Inflammatory macrophage (primary cell): ENCODE data around the gene CRBN.

Source experiments
- DNase-seq, 2 donors: peaks; one replicate each; pipeline ENCODE4 v3.0.0-alpha.2; 2020 to 2022
- total RNA-seq, 18 experiments: gene quantifications; one replicate each; lab custom pipeline; 2026; ENCODE audit warnings: mixed read lengths in 6 of 18, inconsistent platforms in 2 of 18; lab: John Stamatoyannopoulos, UW

The CRBN gene
- 12.8 to 48.7 (median 25.1) reads per million in 18 experiments for total RNA-seq

DNA sequence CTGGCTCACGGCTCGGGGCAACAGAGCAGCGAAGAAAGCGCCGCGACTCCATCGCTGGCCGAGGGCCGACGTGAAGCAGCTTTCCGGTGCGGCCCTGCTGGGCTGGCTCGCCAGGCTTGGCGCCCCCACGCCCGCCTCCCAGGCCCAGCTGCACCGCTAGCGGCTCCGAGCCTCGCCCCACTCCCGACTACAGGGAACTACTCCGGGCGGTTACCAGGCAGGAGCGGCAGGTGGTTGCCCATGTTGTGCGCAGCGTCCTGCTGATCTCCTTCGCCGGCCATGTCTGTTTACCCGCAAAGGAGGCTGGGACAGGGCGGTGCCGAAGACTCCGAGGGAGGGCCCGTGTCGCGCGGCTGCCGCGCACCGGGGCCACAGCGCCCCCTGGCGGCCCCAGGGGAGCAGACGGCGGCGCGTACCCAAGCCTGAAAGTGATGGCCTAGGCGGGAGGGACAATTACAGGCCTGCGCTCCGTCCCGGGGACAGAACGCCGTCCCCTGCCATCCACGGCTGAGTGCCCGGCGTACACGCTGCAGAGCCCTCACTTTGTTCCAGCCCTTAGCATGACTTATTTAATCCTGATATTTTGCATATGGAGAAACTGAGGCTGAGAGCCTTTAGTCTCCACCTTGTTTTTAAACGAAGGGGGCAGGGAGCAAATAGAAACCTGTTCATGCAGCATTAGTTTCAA, at the start of gene CRBN:
Gene CRBN (minus strand): TSS at position 285 of the 688 bp plus-strand sequence. CDS start 4 bp downstream, at position 281.
- DNase-seq, result peak; percentile 89 to 91

DNA sequence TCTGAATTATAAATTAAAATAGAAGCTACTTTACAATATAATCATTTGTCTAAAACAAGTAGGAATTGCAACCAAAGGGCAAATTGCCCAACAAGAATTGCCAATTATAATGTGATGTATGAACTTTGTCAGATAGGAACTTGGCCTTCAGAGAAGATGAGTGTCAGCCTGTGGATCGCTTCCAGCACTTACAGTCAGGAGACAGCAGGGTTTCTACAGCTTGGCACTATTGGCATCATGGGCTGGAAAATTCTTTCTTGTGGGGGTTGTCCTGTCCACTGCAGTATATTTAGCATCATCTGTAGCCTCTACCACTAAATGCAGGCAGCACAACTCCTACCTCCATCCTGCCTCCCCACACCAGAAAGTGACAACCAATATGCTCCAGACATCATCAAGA, 48.1 kb upstream of the CRBN start:
- DNase-seq, result no peak

DNA sequence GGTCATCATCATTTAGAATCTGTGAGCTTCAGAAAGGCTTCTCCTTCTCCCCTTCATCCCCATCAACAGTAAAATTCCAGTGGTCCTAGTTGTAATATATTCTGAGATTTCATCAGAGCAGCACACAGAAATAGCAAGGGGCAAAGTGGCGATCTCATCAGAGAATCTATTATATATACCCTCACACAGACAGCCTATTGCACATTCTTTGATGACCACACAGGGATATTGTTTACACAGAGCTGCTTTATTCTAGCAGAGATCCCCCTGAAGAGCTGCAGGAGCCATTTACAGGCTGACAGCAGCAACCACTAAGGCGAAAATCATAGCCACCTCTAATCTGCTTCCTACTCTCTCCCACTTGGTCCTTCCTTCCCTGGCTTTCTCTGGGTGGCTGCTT, 42.0 kb upstream of the CRBN start:
- no peak for DNase-seq

DNA sequence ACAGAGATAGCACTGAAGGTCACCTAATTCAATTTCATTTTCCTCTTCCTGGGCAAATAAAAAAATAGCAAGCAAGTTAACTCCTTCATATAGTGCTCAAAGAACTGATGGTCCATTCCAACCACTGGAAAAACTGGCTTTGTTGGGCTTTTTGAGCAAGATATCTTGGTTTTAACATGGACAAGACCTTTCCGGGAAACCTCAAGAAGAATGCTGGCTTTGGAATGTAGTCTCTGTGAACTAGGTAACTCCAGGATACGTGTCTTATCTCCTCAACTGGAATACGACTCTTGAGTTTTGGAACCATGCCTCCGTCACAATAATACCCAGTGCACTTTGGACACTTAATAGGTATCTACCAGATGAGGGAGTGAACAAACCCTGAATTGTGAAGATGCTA, 36.9 kb upstream of the CRBN start:
- no peak for DNase-seq

DNA sequence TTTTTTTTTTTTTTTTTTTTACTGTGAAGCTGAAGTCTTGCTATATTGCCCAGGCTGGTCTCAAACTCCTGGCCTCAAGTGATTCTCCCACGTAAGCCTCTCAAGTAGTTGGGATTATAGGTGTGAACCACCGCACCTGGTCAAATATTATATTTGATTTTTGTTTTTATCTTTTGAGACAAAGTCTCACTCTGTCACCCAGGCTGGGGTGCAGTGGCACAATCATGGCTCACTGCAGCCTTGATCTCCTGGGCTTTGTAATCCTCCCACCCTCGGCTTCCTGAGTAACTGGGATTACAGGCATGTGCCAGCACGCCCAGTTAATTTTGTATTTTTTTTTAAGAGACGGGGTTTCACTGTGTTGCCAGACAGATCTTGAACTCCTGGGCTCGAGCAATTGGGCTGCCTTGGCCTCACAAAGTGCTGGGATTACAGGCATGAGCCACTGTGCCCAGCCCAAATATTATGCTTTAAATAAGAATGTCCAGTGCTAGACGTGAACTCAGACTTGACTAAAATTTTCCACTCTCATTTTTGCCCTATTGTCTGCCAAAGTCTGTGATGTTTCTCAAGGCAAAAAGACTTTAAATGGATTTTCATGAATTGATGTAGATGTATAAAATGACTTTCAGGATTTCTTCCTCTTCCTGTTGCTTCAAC, 33.4 kb upstream of the CRBN start:
- DNase-seq, result no peak

DNA sequence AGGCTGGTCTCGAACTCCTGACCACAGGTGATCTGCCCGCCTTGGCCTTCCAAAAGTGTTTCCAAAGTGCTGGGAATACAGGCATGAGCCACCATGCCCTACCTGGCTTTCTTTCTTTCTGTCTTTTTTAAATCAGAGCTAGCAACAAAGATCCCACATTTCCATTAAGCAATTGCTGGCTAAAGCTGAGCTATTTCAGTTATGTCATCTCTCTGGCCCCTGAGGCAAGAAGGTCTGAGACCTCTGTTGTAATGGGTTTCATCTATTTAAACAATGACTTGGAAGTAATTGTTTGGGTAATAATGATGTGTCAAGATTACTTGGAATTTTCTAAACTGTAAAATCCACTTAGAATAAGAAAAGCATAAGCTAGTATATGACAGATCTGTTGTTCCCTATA, 30.2 kb upstream of the CRBN start:
- no peak for DNase-seq

DNA sequence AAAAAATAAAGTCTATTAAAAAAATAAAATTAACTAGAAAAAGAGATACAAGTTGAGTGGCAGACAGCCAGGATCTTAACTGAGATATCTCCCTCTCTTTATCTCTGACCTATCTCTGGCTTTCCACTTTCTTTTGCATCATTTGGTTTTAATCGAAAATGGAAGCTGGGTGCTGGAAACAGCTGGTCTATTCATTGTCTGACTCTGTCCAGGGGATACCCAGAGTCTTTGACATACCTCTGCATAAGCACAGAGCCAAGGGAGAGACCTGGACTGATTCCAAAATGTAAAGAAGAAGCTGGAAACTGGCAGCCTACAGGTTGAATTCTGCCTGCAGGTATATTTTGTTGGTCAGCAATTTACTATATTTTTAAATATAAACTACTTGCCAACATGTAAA, 29.6 kb upstream of the CRBN start:
- DNase-seq, result no peak

DNA sequence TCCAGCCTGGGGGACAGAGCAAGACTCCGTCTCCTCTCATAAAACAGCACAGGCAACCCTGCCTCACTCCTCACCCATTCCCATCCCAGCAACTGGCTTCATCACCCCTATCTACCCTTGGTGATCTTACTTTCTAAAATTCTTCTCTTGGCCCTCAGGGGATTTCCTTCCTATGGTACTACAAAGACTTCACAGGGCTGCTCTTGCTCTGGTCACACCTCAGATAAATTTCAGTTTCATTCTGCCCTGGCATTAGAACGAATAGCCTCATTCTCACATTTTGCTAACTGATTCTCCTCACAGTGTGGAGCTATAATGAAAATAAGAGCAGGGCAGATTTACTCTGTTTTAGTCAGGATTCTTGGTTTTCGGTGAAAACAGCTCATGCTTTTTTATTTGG, 22.1 kb upstream of the CRBN start:
- DNase-seq, result no peak

DNA sequence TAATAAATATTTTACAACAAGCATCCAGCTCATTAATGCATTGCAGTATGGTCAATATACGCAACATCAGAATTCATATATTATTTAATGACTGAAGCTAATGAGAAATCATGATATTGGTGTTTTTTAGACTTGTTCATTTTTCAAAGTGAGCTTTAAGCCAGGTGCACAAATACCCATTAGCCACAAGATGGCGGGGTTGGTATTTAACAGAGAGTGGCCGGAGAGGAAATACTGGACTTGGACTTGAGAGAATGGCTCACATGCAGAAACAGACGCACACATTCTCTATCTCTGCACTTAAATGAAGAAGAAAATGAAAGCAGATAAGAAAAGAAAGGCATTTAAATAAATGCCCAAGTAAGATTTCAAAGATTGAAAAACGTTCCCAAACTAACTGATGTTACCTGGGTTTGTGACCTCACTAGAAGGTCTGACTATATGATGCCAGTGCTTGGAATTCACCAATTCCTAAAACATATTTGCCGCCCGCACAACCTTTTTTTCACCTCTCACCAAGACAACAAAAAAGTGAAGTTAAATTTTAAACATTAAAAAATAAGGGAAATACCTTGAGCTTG, 21.2 kb upstream of the CRBN start:
- DNase-seq, result peak; percentile 72 to 74

DNA sequence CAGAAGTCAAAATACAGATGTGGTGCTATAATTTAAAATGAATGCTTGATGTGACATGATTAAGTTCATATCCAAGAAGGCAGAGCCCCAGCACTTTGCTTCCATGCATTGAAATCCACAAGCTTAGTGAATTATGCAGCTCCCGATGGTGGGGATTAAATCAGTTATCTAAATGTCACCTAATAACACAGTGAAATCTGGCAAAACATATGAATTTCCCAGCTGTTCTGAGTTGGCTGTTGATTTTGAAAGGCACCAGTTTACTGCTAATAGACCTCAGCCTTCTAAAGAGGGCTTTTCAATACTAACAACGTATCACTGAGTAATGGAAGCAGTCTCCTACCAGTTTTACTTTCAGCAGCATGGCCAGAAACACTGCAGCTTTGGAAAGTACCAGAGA, 19.8 kb upstream of the CRBN start:
- no peak for DNase-seq

DNA sequence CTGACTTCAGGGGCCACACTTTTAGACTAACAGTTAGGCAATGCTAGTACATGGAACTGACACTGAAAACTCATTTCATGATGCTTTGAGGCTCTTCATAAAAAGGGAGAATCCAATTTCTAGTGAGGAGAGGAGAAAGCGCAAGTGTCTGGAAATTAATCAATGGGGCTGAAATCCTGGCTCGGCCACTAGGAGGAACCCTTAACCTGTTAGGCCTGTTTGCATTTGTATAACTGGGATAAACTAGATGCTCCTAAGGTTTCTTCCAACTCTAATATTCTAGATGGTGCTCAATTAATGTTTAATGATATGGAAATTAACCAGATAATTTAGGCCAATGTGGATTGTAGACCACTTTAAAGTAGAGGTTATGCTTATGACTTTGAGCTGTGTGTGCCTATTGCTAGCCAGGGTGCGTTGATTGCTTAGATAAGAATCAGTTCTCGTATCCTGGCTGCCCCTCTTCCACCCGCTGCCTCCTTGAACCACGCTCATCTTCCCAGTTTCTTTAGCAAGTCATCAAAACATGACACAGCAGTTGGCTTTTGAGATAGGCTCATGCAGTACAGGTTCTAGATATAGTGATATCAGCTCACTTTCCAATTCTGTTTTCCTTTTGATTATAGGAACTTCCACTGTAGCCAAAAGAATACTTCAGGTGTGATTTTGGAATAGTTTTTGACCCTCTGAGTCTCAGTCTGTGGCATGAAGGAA, 16.8 kb upstream of the CRBN start:
- no peak for DNase-seq

DNA sequence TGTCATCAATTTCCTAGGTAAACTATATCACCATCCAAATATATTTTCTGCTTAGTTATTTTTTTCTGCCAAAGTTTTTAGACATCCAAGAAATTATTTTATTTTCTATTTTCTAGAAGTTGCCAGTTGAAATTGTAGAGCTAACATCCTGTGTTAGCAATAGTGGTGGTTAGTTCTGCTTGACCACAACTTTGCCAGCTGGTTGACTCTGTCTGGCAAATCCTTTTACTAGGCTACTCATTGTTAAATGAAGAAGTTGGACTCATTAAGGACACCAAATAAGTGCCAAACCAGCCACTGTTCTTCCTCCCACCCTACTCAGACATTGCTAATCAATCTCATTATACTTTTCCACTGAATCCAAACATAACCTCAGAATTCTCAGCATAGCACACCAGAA, 15.4 kb upstream of the CRBN start:
- DNase-seq, result no peak

DNA sequence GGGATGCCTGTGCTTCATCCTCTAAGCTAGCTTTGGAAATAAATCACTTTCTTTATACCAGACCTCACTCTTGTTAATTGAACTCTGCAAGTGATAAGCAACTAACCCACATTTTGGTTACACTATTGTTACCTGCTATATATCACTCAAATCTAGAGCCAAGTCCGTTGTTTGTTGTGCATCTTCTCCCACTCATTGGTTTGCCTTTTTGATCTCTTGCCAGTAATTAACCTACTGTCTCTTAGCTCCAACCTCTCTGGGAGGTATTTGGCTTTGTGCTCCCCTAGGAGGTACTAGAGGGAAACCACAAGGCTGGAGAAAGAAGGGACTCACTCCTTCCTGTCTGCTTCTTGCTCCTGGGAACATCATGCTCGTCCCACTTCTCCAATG, 12.8 kb upstream of the CRBN start:
- no peak for DNase-seq

DNA sequence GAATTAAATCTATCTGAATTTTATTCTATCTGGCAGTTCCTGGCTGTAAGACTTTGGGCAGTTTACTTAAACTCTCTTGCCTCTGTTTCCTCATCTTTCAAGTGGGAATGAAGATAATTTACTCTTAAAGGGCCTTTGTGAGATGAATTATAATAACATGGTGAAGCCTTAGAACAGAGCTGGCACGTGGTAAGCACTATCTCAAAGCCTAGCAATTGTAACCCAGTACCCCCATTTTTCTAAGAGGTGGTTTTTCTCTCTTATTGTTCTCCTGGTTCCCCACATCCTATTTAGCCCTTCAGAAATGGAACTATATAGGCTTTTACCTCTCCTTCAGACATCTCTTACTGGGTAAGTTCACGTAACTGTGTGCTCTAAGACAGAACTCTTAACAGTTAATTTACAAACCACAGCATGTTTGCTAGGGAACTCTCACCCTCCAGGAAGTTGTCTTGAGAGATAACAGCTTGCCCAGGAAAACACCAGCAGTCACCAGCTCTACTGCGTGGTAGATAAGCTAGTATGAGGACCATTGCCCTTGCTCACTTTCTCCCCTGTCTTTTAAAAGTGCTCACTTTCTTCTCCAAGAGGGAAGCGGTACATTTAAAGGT, 12.3 kb upstream of the CRBN start:
- no peak for DNase-seq

DNA sequence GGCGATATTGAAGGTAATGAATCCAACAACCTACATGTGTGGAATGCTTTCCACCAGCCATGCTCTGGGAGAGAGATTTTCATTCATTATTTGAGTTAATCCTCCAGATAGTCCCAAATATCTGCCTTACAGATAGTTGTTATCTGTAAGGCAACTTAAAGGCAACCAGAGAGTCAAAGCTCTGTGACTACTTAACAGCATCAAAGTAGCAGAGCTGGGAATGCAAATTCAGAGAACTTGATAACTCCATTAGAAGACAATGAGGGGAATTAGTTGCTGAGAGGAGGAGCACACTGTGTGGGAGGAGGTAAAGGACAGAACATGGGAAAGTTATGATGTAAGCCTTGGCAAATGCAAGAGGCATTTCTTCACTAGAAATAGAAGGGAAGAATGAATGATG, 10.5 kb upstream of the CRBN start:
- no peak for DNase-seq

DNA sequence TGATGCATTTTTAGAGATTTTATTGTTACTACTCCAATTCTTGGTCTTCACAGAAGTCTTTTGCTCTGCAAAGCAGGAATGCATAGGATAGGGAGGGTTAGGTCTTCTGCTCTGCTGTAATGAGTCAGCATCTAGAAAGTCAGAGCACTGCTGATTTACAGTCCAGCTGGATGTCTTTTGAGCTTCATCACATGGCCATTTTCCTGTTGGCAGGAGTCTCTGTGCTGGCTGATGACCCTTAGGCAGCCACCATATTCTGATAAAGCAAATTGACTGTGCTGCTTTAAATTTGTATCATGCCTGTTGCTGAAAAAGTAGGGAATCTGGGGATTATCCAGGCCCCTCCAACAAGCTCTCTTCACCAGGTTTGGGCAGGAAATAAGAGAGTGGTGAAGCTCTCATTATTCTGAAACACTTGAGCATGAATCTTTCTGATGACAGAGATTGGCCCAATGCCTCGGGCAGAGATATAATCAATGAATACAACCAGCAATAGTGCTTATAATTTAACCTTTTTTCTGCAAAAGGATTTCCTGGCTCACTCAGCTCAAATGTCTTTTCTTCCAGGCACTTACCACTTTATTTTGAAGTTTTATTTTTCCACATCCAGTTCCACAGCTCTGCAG, 9.7 kb upstream of the CRBN start:
- no peak for DNase-seq

DNA sequence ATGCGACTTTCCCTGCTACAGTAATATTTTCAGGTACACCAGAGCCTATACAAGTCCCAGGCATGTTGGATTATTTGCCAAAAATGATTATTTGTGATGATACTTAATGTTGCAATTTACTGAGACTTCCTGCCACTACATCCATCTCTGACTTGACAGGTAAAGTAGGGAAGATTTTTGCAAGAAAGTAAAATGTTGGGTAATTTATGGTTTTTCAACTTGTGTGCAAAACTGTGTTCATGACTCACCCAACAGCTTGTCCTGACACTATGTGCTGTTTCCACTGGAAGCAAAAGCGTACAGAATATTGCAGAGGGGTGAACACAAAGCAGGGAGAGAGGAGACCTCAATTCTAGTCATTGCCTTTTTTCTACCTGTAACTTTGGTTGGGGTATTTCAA, 5.4 kb upstream of the CRBN start:
- DNase-seq, result no peak

DNA sequence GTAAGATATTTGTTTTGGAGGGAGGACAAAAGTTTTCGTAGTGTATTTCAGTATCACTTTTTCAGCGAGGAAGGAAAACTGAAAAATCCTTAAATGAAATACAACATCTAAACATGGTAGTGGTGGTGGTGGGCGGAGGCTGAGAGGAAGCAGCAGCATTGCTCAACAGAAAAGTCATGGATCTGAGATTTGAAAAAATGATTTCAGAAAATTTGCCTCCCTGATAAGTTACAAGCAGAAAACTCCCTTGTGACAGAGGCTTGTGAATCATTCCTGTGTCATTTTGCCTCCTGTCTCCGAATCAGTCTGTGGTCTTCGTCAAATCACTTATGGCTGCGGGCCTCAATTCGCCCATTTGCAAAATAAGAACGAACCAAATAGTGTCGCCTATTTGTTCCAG, 965 bp upstream of the CRBN start:
- DNase-seq, result peak; percentile 60 to 69

DNA sequence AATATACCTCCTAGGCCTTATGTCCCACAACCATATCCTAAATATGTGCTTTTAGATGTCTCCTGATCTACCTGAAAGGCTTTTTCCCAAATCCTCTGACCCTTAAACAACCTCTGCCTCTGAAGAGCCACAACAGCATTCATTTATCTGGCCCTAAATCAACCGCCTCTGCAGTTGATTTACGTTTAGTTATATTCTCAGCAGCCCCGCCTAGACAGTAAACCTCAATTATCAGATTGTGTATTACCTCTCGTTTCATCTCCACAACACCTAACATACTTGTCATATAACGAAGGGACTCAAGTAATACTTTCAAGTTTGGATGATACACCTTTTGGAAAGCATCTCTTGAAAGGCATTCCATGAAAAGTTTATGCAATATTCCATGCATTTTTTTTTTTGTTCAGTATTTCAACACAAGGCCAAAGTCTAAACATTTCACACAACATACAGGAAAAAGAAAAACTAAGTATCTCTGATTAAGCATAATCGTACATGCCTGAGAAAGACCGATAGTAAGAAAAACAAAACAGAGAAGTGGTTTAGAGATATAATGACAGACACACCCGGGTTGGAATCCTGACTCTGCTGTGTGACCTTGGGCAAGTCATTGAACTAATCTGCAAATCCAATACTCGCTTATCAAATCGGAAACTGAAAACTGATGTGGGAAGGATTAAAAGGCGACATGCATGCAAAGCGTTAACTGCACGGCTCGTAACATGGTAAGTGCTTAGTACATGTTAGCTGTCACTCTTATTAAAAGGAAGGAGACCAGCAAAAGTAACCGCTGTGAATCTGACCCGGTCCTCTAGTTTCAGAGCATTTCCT, 778 bp downstream of the CRBN start:
- no peak for DNase-seq

DNA sequence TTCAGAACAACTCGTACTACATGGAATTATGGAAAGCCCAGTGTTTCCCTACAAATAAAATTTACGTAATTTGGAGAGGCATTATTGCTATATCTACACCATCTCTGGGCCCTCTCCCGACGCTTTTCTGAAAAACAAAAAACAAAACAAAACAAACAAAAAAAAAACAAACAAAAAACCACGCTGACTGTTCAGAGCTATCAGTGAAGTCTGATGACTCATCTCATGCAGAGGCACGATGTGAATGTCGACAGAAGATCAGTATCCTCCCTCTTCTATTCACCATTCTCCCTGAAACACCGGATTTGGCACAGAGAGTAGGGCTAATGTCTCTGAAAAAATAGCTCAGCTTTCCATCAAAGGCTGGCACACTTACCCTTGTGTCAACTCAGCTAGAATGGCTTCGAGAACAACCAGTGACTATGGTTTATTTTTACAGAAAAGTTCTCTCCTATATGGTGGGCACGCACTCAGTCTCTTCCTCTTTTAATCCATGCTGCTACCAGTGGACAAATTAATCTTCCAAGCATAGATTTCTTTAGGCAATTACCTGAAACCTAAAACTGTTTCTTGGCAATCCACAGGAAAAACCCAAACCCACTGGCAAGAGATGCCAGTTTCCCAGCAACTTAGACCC, 1.5 kb downstream of the CRBN start:
- no peak for DNase-seq

DNA sequence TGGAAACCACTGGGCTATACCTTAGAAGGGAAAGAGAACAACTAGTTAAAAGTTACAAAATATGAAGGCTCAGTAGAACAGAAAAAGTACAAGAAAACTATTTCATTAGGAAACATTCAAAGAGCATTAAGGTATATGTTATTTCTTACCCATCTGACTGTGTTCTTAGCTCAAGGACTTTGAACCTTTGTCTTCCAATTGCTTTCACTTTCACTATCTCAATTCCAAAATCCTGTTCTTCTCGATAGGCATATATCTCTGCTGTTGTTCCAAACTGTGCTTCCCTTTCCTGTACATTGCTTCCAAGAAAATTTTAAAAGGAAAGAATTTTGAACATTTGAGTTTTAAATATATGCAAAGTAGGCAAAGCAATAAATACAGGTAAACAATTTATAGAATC, 6.9 kb downstream of the CRBN start:
- no peak for DNase-seq
